ENCODE data around the gene PTOV1.

GRCh38 chr19:49889687-49890348 is 38.9 kb downstream of the PTOV1 start:
- TF ChIP-seq BHLHE40 (IDR thresholded peaks at IDR 0.05; ENCODE audit: borderline replicate concordance) (no peak), ZNF384 (IDR thresholded peaks at IDR 0.05) (no peak), TARDBP (IDR thresholded peaks at IDR 0.05) (no peak)

Measured in HEK293T (cell line).